ENCODE results near the gene DNAJB2.

The DNAJB2 gene

DNA sequence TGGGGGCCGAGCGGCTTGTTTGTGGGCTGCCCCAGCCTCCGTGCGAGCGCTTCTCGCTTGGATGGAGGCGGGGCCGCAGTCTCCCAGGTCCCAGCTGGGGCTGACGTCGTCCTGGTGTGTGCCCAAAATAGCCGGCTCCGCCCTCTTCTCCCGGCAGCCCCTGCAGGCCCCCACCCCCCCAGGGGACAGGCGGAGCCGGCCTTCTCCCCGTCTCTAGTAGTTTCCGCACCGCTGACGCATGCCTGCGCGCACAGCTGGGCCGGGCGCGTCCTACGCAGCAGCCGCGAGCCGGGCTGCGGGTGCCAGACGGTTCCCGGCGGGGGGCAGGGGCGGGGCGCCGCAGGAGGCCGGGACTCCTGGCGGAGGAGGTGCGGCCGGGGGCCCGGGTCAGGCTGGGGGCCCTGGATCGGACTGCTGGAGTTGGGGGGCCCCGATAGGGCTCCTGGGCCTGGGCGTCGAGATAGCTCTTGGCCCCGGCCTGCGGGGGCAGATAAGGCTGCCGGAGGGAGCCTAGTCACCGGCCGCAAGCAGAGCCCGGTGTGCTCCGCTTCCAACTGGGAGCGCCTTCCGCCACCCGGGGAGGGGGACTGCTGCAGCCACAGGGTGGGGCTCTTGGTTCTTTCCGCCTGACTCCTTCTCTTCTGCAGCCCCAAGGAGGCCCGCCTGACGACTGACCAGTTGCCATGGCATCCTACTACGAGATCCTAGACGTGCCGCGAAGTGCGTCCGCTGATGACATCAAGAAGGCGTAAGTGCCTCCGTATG, at the start of gene DNAJB2:
Gene DNAJB2 (plus strand): TSS at position 216 of the 765 bp plus-strand sequence. CDS start 468 bp downstream, at position 684.
- in situ Hi-C loops (cut with MboI; ENCODE audit: low sequenced_read_pairs): no loop called here

DNA sequence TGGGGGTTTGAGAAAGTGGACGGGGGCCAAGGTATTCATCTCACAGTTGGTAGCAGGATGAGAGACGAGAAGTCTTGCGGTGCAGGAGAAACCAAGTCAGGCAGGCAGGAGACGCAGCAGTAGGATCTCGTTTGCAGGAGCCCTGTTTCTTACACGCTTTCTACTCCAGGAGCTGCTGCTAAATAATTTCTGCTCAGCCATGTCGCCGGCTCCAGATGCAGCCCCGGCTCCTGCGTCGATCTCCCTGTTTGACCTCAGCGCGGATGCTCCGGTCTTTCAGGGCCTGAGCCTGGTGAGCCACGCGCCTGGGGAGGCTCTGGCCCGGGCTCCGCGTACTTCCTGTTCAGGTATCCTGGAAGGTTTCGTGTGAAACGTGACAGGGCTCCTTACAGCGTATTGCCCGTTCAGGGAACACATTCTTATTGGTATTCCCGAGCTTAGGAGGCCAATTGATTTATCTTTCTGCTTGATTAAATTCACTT, 49.1 kb upstream of the DNAJB2 start:
- in situ Hi-C loops (cut with MboI; ENCODE audit: low sequenced_read_pairs): no loop called here

DNA sequence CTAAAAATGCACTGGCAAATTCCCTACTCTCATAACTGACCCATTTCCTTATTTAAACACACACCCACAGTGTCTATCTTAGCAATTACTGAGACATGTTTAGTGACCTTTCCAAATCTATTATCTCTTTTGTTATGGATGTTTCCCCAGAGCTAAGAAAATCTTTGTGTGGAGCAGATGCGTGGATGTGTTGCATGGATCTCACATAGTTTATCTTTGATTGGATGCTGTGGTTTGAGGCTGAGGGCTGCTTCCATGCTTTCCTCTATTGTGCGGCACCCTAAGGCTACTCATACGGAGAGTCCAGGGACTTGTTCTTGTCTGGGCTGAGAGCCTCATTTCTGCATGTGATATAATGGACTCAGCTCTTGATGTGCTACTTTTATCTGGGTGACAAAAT, 44.8 kb upstream of the DNAJB2 start:
- in situ Hi-C loops (cut with MboI; ENCODE audit: low sequenced_read_pairs): no loop called here

DNA sequence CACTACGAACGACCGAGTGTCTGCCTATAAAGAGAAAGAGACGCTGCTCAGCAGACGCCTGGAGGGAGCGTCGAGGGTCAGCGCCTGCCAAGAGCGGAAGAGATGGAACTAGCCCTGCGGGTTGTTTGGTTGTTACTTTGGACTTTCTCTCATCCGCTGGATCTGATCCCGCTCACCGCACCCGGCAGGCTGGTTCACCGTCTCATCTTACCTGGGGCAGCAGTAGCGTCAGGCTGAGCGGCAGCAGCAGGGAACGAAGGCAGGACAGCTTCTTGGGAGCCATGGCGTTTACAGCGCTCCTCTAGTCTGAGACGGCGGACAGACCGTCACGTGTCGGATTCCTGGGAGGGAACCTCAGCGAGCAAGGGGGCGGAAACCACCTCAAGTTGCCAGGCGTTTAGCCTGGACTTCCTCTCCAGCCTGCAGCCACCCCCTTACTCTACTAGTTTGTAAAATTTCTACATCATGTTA, 35.8 kb upstream of the DNAJB2 start:
- in situ Hi-C loops (cut with MboI; ENCODE audit: low sequenced_read_pairs): no loop called here

DNA sequence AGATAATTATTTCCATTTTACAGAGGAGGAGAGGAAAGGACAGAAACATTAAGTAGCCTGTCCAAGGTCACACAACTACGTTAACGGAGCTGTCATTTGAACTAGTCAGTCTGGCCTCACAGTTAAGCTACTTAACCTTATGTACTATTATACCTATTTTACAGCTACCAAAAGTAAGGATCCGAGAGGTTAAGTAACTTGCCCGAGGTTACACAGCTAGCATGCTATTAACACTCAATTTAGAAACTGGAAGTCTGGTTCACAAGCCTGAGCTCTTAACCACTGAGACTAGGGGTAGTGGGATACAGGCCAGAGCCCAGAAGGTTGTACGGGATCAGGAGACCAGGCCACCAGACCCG, 34.4 kb upstream of the DNAJB2 start:
- in situ Hi-C loops (cut with MboI; ENCODE audit: low sequenced_read_pairs): no loop called here

DNA sequence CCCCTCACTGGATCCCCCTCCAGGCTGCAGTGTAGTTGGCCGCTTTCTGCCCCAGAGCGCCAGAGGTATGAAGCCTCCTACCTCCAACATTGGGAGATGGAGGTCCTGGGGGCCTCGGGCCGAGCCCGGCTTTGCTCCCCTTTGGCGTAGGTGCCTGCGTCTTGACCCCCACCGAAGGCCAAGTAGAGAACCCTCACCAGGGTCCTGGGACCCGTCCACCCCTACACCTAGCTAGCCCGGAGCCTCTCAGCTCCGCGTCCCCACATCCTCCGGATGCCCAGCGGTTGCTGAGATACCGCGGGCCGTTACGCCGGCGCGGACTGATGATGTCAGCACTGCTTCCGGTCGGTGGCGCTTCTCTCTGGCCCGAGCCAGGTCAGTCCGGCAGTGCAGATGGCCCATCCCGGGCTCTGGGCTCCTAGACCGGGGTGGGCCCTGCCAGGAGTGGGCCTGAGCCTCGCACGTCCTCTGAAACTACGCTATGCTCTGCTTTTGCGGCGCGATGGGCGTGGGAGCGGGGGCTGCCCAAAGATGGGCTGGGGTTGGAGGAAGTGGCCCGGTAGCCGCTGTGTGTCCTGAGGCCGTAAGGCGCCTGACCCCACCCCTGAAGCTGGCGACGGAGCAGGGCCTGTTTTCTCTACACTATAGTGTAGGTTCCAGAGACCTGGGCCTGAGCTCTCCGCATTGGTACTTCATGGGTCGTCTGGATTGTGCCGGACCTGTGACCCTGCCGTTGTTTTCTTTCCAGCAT, 33.8 kb upstream of the DNAJB2 start, which contains the start of the genes GLB1L and STK16:
Gene GLB1L (minus strand): TSS at position 297 of the 751 bp plus-strand sequence. CDS start 1,871 bp downstream, outside the sequence.
Gene STK16 (plus strand): TSS at position 332 of the 751 bp plus-strand sequence. CDS start 521 bp downstream, outside the sequence.
- in situ Hi-C loops (cut with MboI; ENCODE audit: low sequenced_read_pairs): no loop called here

DNA sequence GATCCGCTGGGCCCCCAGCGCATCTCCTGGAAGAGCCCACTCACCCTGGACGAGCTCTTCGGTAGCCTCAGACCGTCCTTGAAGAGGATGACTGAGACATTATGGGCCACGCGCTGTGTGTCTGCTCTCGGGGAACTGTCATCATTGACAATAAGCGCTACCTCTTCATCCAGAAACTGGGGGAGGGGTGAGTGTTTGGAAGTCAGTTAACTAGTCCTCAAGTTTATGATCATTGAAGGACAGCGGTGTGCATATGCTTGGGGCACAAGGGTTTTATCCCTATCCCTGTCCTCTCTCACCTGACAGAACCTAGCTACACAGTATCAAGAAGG, 33.3 kb upstream of the DNAJB2 start:
- in situ Hi-C loops (cut with MboI; ENCODE audit: low sequenced_read_pairs): no loop called here

DNA sequence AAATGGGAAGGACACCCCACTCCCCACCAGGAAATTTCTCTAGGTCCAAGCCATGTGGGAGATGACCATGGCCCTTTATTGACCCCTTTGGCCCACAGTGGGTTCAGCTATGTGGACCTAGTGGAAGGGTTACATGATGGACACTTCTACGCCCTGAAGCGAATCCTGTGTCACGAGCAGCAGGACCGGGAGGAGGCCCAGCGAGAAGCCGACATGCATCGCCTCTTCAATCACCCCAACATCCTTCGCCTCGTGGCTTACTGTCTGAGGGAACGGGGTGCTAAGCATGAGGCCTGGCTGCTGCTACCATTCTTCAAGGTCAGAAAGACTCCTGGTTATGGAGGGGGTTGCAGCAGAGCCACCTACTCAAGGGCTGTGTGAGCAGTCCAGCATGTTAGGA, 32.6 kb upstream of the DNAJB2 start:
- in situ Hi-C loops (cut with MboI; ENCODE audit: low sequenced_read_pairs): no loop called here

DNA sequence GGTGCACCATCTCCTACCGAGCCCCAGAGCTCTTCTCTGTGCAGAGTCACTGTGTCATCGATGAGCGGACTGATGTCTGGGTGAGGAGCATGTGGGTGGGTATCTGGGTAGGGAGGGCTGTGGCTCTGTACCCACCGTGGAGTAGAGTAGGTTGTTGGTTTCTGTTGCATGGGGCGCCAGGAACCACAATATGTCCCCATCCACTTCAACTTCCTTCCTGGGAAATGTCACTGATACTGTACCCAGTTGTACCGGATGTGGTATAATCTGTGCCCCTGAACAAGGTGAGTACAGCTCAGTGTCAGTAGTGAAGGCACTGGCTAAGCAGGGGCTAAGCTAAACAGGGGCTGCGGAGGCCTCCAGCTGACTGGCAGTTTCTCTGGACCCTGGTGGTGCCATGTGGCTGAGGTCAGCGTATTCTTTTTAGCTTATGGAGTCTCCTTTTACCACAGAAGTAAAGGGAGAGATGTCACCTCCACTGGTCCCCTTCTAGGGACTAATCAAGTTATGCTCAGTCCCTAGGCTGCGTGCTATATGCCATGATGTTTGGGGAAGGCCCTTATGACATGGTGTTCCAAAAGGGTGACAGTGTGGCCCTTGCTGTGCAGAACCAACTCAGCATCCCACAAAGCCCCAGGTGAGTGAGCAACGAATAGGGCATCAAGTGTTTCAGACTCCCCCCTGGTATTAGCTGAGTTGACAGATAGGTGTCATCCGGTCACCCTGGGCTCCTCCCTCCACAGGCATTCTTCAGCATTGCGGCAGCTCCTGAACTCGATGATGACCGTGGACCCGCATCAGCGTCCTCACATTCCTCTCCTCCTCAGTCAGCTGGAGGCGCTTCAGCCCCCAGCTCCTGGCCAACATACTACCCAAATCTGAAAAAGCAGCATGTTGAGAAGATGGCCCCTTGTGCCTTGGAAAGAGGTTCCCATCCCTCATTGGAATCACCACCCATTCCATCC, 31.2 kb upstream of the DNAJB2 start:
- in situ Hi-C loops (cut with MboI; ENCODE audit: low sequenced_read_pairs): no loop called here

DNA sequence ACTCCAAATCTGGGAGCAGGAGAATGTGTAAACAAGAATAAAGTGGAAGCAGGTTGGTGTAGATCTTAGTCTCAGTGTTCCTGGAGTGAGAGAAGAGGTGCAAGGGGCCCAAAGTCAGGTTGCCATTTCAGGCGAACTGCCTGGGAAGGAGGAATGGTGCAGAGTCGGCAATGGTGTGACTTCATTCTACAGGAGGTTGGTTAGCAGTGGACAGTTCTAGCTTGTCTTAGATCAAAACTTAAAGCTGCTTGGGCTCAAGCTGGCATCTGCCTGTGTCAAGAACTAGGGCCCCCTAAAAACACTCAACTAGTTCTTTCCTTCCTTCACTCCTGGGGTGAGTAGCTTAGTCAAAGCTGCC, 30.3 kb upstream of the DNAJB2 start:
- in situ Hi-C loops (cut with MboI; ENCODE audit: low sequenced_read_pairs): no loop called here

DNA sequence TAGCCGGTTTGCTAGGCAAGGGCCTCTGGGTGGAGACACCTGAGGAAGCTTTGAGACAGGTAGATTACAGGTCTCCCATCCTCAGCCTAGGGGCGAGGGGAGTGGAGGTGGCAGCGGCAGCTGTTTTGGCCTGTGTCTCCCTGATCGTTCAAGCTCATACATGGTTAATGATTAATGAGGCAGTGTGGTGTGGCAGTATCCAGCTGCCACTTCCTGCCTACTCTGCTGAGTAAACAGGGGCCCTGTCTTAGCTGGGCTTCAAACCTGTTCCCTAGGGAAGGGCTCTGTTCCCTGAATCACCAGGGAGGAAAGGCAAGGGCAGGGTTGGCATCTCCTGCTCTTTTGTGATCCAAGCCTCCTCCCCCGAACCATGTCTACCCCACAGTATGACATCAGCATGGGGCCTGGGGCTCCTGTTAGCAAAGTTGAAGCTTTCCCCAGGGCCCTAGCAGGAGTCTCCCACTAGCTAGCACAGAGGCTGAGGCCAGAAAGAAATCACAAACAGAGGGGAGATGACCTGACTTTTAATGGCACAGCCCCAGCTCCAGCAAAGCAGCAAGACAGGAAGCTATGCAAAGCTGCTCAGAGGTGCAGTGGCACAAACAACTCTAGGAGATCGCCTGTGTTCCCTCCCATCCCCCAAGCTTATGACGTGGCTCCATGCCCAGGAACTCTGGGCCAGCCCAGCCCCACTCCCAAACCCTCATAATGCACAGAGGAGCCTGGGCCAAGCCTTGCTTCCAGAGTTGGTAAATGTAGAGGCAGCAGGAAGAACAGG, 29.8 kb upstream of the DNAJB2 start:
- in situ Hi-C loops (cut with MboI; ENCODE audit: low sequenced_read_pairs): no loop called here

DNA sequence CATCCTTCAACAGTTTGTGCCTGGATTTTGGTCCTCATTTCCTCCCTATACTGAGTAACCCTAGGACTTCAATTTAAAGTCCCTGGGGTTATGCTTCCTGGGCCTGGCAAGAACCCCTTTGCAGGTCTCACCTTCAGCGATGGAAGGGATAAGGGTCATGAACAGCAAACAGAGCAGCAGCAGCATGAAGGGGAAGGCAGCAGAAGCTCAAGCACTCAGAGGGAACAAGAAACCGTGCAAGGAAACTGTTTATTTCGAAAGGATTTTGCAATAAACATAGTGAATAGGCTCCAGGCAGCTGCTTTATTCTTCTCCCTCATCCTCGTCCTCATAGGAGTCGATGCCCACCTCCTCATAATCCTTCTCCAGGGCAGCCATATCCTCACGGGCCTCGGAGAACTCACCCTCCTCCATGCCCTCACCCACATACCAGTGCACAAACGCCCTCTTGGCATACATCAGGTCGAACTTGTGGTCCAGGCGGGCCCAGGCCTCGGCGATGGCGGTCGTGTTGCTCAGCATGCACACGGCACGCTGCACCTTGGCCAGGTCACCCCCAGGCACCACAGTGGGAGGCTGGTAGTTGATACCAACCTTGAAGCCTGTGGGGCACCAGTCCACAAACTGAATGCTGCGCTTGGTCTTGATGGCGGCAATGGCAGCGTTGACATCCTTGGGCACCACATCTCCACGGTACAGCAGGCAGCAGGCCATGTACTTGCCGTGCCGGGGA, 29.0 kb upstream of the DNAJB2 start:
- in situ Hi-C loops (cut with MboI; ENCODE audit: low sequenced_read_pairs): no loop called here

DNA sequence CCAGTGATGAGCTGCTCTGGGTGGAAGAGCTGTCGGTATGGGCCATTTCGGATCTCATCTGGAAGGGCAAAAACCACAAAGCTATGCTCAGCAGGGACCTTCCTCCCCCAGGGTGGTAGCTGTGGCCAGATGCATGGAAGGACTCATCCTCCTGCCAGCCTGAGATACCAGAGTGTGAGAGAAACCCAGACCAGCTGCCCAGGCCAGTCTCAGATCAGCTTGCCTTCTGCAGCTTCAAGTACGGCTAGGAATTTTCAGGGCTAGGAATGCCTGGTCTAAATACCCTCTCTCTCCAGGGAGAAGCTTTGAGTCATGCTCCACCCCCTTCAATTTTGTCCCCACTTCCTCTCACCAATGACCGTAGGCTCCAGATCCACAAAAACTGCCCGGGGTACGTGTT, 27.5 kb upstream of the DNAJB2 start:
- in situ Hi-C loops (cut with MboI; ENCODE audit: low sequenced_read_pairs): no loop called here

DNA sequence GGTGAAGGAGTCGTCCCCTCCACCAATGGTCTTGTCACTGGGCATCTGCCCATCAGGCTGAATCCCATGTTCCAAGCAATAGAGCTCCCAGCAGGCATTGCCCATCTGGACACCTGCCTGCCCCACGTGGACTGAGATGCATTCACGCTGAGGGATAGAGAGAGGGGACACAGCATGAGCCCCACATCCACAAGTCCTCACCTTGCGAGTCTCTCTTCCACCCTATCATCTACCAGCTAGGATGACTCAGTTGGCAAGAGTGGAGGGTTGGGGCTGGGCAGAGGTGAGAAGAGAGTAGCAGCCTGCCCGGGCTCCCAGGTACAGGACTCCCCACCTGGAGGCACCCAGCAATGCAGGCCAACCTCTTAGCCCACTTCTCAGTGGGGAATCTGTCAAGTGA, 27.1 kb upstream of the DNAJB2 start:
- in situ Hi-C loops (cut with MboI; ENCODE audit: low sequenced_read_pairs): no loop called here

DNA sequence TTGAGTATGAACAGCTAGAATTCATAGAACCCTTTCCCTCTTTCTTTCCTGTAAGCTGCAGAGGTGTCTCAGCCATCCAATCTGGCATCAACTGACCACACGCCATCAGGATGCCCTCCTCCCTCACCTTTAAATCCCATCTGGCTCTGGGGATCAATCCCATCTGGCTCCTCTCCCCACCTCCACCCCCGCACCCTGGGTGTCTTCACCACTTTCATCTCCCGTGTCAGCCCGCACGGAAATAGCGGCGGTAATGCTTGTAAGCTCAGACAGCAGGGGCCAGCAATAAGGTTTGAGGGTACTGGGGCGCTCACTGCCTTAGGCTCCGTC, 26.6 kb upstream of the DNAJB2 start:
- in situ Hi-C loops (cut with MboI; ENCODE audit: low sequenced_read_pairs): no loop called here

DNA sequence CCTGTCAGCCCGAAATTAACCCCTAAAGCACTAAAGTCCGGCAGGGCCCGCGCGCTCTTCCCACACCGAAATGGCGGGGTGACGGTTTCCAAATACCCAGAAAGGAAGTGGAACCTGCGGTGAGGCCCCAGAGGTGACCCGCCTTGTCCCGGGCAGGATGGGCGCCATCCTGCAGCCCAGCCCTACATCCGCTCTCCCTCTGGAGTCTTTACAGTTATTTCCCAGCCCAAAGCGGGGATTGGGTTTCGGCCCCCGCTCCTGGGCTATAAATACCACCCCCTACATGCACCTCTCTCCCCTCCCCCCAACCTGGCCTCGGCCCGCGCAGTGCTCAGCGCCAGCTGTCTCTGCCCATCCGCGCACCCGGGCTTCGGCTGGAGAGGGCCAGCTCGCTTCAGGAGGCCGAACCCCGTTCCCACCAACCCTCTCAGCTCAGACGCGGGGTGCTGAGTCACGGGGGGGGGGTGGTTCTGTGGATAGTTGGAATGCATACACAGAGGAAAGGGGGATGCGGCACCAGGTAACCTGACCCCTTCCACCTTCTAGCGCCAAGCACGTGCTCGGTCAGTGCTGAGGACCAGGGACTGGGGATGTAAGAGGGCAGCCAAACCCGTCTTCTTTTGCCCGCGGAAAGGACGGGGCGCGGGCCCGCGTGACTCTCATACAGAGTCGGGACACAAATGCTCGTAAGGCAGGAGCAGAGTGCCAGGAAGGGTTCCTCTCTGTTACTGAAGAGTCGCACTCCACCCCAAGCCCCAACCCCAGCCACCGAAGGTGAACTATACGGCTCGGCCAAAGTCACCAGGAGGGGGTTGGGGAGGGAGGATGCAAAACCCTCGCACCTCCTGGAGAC, 26.0 kb upstream of the DNAJB2 start, which contains the start of gene TUBA4B:
Gene TUBA4B (plus strand): TSS at position 344 of the 853 bp plus-strand sequence. CDS start 165 bp downstream, at position 509.
- in situ Hi-C loops (cut with MboI; ENCODE audit: low sequenced_read_pairs): no loop called here

DNA sequence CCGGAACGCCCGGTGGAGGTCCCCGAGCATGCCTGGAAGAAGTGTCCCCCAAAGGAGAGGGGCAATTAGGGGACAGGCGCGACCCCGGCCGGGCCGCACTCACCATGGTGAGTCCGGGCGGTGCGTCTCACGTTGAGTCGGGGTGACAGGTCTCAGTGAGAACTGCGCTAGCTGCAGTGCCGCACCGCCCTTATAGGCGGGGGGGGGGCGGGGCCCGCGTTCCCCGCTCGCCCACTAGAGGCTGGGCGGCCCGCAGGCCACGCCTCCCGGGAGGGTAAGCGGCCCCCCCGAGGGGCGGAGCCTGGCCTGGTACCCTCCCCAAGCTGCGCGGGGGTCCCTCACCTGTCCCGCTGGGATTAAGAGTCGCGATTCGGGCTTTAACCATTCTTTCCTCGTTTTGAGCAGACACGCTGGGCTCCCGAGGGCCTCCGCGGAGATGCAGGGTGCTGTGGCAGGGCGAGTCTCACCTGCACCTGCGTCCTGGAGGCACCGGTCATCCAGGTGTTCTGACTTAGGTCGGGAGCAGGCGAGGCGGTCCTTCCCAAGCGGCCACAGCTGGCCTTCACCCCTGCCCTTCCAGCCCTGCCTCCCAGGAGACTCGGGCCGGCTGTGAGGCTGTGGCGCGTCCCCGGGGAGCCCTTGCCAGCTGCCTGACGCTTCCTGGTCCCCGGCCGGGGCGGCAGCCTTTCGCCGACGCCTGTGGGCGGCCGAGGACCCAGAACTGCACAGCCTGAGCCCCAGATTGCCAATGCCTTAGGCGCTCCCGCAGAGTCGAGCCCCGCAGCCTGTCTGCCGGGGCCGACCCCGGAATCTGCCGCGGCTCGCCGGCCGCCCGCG, 25.2 kb upstream of the DNAJB2 start, which contains the start of gene TUBA4A:
Gene TUBA4A (minus strand): TSS at position 166 of the 837 bp plus-strand sequence. CDS start 60 bp downstream, at position 106.
- in situ Hi-C loops (cut with MboI; ENCODE audit: low sequenced_read_pairs): no loop called here

All from HL-60/S4 treated with phorbol 12-myristate 13-acetate at 8.2 ng/mL for 4 days and 3 days (cell line).